ENCODE measurements around the gene NRP2.

GRCh38 chr2:205714058-205714776 is 31.9 kb downstream of the NRP2 start:
- TF ChIP-seq POLR2AphosphoS5 (IDR thresholded peaks at IDR 0.05; ENCODE audit: low read depth, low read length): no peak
- no peak for TF ChIP-seq POLR2A (IDR thresholded peaks at IDR 0.05; ENCODE audit: low read depth, low read length)
- no peak for TF ChIP-seq TAF1 (IDR thresholded peaks at IDR 0.05; ENCODE audit: borderline replicate concordance, low read depth, low read length)
